IPS DF 6.9 (cell line): ENCODE measurements around the gene RPS6KB2.
"Not testable (repeated sequence)": the region's sequence is repeated elsewhere in the genome, so short reads cannot be mapped to it uniquely, and the experiment has no call there.

Source experiments
- DNase-seq: peaks from one replicate; pipeline ENCODE4 v3.0.0-alpha.2; 2013; ENCODE audit warnings: low read depth, low spot score
- H3K27ac ChIP-seq: one replicate; pipeline ENCODE4 v1.5.1; 2013; ENCODE audit warnings: low read length, control low read depth
- H3K27me3 ChIP-seq: 2 replicates; pipeline ENCODE4 v1.6.1; 2013; ENCODE audit warnings: mild to moderate bottlenecking, low read length; ENCODE audit not compliant: control insufficient read depth, insufficient read depth
- H3K36me3 ChIP-seq: 2 replicates; pipeline ENCODE4 v1.6.1; 2013; ENCODE audit warnings: low read length; ENCODE audit not compliant: control insufficient read depth, insufficient read depth
- H3K4me1 ChIP-seq: 2 replicates; pipeline ENCODE4 v1.6.1; 2013; ENCODE audit warnings: low read length; ENCODE audit not compliant: control insufficient read depth, insufficient read depth
- H3K4me3 ChIP-seq: 2 replicates; pipeline ENCODE4 v1.5.1; 2013; ENCODE audit warnings: mild to moderate bottlenecking, low read length
- H3K9me3 ChIP-seq: 2 replicates; pipeline ENCODE4 v1.6.1; 2013; ENCODE audit warnings: low read length, inconsistent platforms; ENCODE audit not compliant: control insufficient read depth, insufficient read depth
- WGBS: extraction: QIAGEN DNeasy Blood & Tissue Kit; methylation state at CpG from one replicate; pipeline ENCODE4 v1.1.7; 2013; ENCODE audit warnings: mixed read lengths, missing lambda C conversion rate; ENCODE audit not compliant: insufficient read length, insufficient coverage; 5-methylcytosine and 5-hydroxymethylcytosine counted together

RPS6KB2 gene

GRCh38 chr11:67470337-67471002 is 42.2 kb downstream of the RPS6KB2 start:
- Histone ChIP-seq H3K9me3 (no peaks in the 10 kb centered on the region), H3K27ac (no peak overlapping the region), H3K4me1 (no peaks in the 10 kb centered on the region; the same call in 1 of the 2 replicates), H3K36me3 (no peaks in the 10 kb centered on the region), H3K27me3 (no peaks in the 10 kb centered on the region), H3K4me3 (no peak overlapping the region)
- DNase-seq, result no peak
- WGBS, result no CpG with 5 or more reads among the region's 8 CpGs

- H3K4me3 ChIP-seq, result no peak overlapping the region
- no peak for DNase-seq
- no peaks in the 10 kb centered on the region for H3K36me3 ChIP-seq
- WGBS, result no CpG with 5 or more reads among the region's 7 CpGs
- no peak overlapping the region for H3K27ac ChIP-seq
- H3K9me3 ChIP-seq, result no peaks in the 10 kb centered on the region
- H3K4me1 ChIP-seq, result no peaks in the 10 kb centered on the region; the same call in 1 of the 2 replicates
- H3K27me3 ChIP-seq, result no peaks in the 10 kb centered on the region
These were observed 44.6 kb downstream of the RPS6KB2 start for GRCh38 chr11:67472882-67473281.

DNA sequence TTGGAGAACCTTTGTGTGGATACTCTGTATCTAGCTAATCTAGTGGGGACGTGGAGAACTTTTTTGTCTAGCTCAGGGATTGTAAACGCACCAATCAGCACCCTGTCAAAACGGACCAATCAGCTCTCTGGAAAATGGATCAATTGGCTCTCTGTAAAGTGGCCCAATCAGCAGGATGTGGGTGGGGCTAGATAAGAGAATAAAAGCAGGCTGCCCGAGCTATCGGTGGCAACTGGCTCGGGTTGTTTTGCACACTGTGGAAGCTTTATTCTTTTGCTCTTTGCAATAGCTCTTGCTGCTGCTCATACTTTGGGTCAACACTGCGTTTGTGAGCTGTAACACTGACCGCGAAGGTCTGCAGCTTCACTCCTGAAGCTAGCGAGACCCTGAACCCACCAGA is 48.4 kb downstream of the RPS6KB2 start:
- not testable (repeated sequence) for H3K27me3 ChIP-seq, H3K4me1 ChIP-seq, H3K27ac ChIP-seq, H3K9me3 ChIP-seq, DNase-seq, H3K4me3 ChIP-seq, H3K36me3 ChIP-seq
- WGBS, result no CpG with 5 or more reads among the region's 10 CpGs

DNA sequence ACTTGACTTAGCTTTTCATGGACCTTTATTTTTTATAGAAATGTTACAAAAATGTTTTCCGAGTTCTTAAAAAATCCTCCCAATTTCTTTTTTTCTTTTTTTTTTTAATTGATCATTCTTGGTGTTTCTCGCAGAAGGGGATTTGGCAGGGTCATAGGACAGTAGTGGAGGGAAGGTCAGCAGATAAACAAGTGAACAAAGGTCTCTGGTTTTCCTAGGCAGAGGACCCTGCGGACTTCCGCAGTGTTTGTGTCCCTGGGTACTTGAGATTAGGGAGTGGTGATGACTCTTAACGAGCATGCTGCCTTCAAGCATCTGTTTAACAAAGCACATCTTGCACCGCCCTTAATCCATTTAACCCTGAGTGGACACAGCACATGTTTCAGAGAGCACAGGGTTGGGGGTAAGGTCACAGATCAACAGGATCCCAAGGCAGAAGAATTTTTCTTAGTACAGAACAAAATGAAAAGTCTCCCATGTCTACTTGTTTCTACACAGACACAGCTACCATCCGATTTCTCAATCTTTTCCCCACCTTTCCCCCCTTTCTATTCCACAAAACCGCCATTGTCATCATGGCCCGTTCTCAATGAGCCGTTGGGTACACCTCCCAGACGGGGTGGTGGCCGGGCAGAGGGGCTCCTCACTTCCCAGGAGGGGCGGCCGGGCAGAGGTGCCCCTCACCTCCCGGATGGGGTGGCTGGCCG is 49.2 kb downstream of the RPS6KB2 start:
- not testable (repeated sequence) for H3K9me3 ChIP-seq, H3K27me3 ChIP-seq, H3K4me3 ChIP-seq, H3K36me3 ChIP-seq, DNase-seq, H3K4me1 ChIP-seq, H3K27ac ChIP-seq
- no CpG with 5 or more reads among the region's 16 CpGs for WGBS

GRCh38 chr11:67482275-67482826 is 54.1 kb downstream of the RPS6KB2 start:
- Histone ChIP-seq H3K36me3 (no peaks in the 10 kb centered on the region), H3K27me3 (no peaks in the 10 kb centered on the region), H3K4me1 (no peaks in the 10 kb centered on the region; the same call in 1 of the 2 replicates), H3K27ac (no peak overlapping the region), H3K9me3 (no peaks in the 10 kb centered on the region), H3K4me3 (no peak overlapping the region; the same call in 1 of the 2 replicates)
- no CpG with 5 or more reads among the region's 19 CpGs for WGBS
- DNase-seq, result no peak

GRCh38 chr11:67482827-67483798 is 54.8 kb downstream of the RPS6KB2 start, which contains the start of gene AIP:
Gene AIP, plus strand, starts transcription at chr11:67483026. Its CDS starts 133 bp downstream, at chr11:67483159.
- H3K4me3 ChIP-seq, result peak within 1 kb of the TSS; percentile 50; the same call in 1 of the 2 replicates
- H3K9me3 ChIP-seq, result no peaks in the 10 kb centered on the region
- H3K27ac ChIP-seq, result no peak within 1 kb of the TSS
- H3K36me3 ChIP-seq, result no peaks in the 10 kb centered on the region
- H3K27me3 ChIP-seq, result no peaks in the 10 kb centered on the region
- no peaks in the 10 kb centered on the region; the same call in 1 of the 2 replicates for H3K4me1 ChIP-seq
- WGBS, result no CpG with 5 or more reads among the region's 60 CpGs
- peak; percentile 99 for DNase-seq

- no peak overlapping the region for H3K27ac ChIP-seq
- no peaks in the 10 kb centered on the region; the same call in 1 of the 2 replicates for H3K4me1 ChIP-seq
- H3K9me3 ChIP-seq, result no peaks in the 10 kb centered on the region
- H3K27me3 ChIP-seq, result no peaks in the 10 kb centered on the region
- no peak for DNase-seq
- no CpG with 5 or more reads among the region's 16 CpGs for WGBS
- H3K36me3 ChIP-seq, result no peaks in the 10 kb centered on the region
- H3K4me3 ChIP-seq, result no peak overlapping the region
These were observed 55.8 kb downstream of the RPS6KB2 start for GRCh38 chr11:67483831-67484665.

- Histone ChIP-seq H3K9me3 (no peaks in the 10 kb centered on the region), H3K4me3 (no peak overlapping the region), H3K27ac (no peak overlapping the region), H3K4me1 (no peaks in the 10 kb centered on the region; the same call in 1 of the 2 replicates), H3K36me3 (no peaks in the 10 kb centered on the region; the same call in 1 of the 2 replicates), H3K27me3 (no peaks in the 10 kb centered on the region)
- no peak for DNase-seq
- WGBS, result no CpG with 5 or more reads among the region's 11 CpGs
These were observed 56.6 kb downstream of the RPS6KB2 start for GRCh38 chr11:67484847-67485311.
